OCI-LY7 (cell line): ENCODE measurements around the gene RAP1GDS1. TPM values are rescaled to one million over a fixed set of nuclear protein-coding genes. Genes with fewer than 3 reads are reported as not detected.

Experiments
- BruUV-seq: library from RNA; stranded (reverse); fragments of 400-500 nt; replicated peaks from 2 replicates; lab custom pipeline; 2021; lab: Mats Ljungman, UMichigan
- CTCF ChIA-PET: fragments of 300-600 bp; sonication (Branson Sonifier 250); formaldehyde crosslinking; loops from one replicate; lab custom pipeline; 2022; ENCODE audit warnings: antibody characterized with exemption; ENCODE audit not compliant: unreplicated experiment; lab: Charles Lee
- POLR2A ChIA-PET: fragments of 300-600 bp; sonication (Branson Sonifier 250); formaldehyde crosslinking; loops from one replicate; lab custom pipeline; 2022; ENCODE audit warnings: antibody characterized with exemption; lab: Charles Lee
- DNase-seq: peaks from one replicate; pipeline ENCODE4 v3.0.0-alpha.2; 2015; ENCODE audit warnings: low spot score
- H2AFZ ChIP-seq: fragments of 200-600 bp; sonication (generic), shearing (Covaris generic); 2 replicates; pipeline ENCODE4 v1.6.1; 2014; ENCODE audit warnings: mild to moderate bottlenecking, antibody characterized with exemption, low read length, moderate library complexity
- H3K27ac ChIP-seq: fragments of 200-600 bp; sonication (generic); 2 replicates; pipeline ENCODE4 v1.5.1; 2014; ENCODE audit warnings: mixed run types, low read depth, mild to moderate bottlenecking, moderate library complexity, low read length, inconsistent platforms; ENCODE audit not compliant: poor library complexity, severe bottlenecking
- H3K36me3 ChIP-seq: fragments of 200-600 bp; sonication (generic); 2 replicates; pipeline ENCODE4 v1.6.1; 2014; ENCODE audit warnings: mild to moderate bottlenecking, antibody characterized with exemption, low read length, moderate library complexity, mixed read lengths; ENCODE audit not compliant: insufficient read depth
- H3K4me1 ChIP-seq: fragments of 200-600 bp; sonication (generic); 2 replicates; pipeline ENCODE4 v1.5.1; 2014; ENCODE audit warnings: mild to moderate bottlenecking, low read length; ENCODE audit not compliant: insufficient read depth, poor library complexity, severe bottlenecking
- H3K4me2 ChIP-seq: fragments of 200-600 bp; sonication (generic); 2 replicates; pipeline ENCODE4 v1.6.1; 2014; ENCODE audit warnings: mild to moderate bottlenecking, low read length
- H3K4me3 ChIP-seq: fragments of 200-600 bp; sonication (generic); 2 replicates; pipeline ENCODE4 v1.5.1; 2014; ENCODE audit warnings: mild to moderate bottlenecking, low read depth, low read length; ENCODE audit not compliant: poor library complexity, severe bottlenecking
- H3K79me2 ChIP-seq: fragments of 200-600 bp; sonication (generic); 2 replicates; pipeline ENCODE4 v1.6.1; 2016; ENCODE audit warnings: low read depth, mild to moderate bottlenecking, low read length, moderate library complexity, mixed read lengths; ENCODE audit not compliant: insufficient read depth
- H3K9me2 ChIP-seq: fragments of 200-600 bp; sonication (generic); 2 replicates; pipeline ENCODE4 v1.6.1; 2016; ENCODE audit warnings: mild to moderate bottlenecking, low read length, mixed read lengths; ENCODE audit not compliant: insufficient read depth
- H3K9me3 ChIP-seq: fragments of 200-600 bp; sonication (generic); 2 replicates; pipeline ENCODE4 v1.6.1; 2014; ENCODE audit warnings: mild to moderate bottlenecking, mixed run types, low read length, mixed read lengths
- H4K20me1 ChIP-seq: fragments of 200-600 bp; sonication (generic); 2 replicates; pipeline ENCODE4 v1.6.1; 2014; ENCODE audit warnings: mild to moderate bottlenecking, antibody characterized with exemption, low read length, moderate library complexity, mixed read lengths; ENCODE audit not compliant: insufficient read depth
- EZH2phosphoT487 ChIP-seq: fragments of 200-600 bp; sonication (generic); IDR thresholded peaks from 2 replicates; pipeline ENCODE4 v1.6.1; 2018; ENCODE audit warnings: low read depth, borderline replicate concordance, mild to moderate bottlenecking, mixed run types, antibody characterized with exemption, low read length, moderate library complexity, mixed read lengths
- intact Hi-C: fragments of 100-400 bp; cut with micrococcal nuclease; formaldehyde crosslinking; loops from one replicate; pipeline ENCODE4 v1.10.0; 2022; ENCODE audit not compliant: unreplicated experiment
- total RNA-seq, 2 experiments: library from RNA; depleted of rRNA in 1 of 2; stranded (reverse); fragments of >200 nt in 1 of 2; shearing (Covaris generic) in 1 of 2; gene quantifications; 2 replicates each; pipeline ENCODE4 v1.2.3, GENCODE V29; 2014 to 2022
- TF ChIP-seq, protein P1 (sequence below): fragments of 200-600 bp; sonication (generic); conservative IDR thresholded peaks from 2 replicates; pipeline ENCODE4 v1.5.1; 2014; ENCODE audit warnings: mild to moderate bottlenecking, antibody characterized with exemption, low read length, moderate library complexity, mixed read lengths

RAP1GDS1 gene
- total RNA-seq, 2 experiments from 2014 or later, result 53.5 to 57.8 TPM

DNA sequence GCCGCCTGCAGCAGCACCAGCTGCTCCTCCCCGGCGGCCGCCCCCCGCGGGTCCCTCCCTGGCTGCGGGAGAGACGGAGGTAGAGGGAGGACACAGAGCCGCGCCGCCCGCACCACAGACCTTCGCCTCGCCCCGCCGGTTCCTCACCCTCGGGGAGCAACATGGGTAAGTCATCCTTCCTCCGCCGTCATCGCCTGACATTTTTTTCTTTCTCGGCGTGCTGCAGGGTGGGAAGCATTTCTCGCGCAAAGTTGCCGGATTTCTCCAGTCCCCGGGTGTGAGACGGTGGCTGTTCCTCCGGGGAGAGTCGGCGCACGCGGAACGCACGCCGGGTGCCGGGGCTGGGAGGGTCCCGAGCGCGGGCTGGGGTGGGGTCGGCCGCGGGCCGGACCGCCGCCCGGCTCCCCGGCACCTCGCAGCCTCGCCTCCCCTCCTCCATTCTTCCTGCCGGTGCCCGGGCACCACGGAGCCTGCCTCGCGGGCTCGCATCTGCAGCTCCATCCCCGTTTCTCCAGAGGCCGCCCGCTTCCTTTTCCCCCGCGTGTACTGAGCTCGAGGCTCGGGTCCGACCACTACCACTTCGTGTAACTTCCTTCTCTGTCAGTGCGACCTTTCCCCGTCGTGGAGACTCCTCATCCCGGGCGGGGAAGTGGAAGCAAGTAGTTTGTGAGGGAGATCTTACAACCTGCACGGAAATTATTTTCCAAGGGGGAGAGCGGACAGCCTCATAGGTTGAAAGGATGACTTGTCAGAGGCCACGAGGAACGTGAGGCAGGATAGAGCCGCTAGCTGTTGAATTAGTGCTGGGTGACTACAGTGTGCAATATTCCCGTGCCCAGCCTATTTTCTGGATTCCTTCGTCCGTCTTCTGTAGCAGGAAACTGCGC lies 464 bp downstream of the RAP1GDS1 start:
- peaks cover 9% of the 10 kb centered on the region for H3K36me3 ChIP-seq
- no peak for TF ChIP-seq EZH2phosphoT487
- TF ChIP-seq, protein P1, sequence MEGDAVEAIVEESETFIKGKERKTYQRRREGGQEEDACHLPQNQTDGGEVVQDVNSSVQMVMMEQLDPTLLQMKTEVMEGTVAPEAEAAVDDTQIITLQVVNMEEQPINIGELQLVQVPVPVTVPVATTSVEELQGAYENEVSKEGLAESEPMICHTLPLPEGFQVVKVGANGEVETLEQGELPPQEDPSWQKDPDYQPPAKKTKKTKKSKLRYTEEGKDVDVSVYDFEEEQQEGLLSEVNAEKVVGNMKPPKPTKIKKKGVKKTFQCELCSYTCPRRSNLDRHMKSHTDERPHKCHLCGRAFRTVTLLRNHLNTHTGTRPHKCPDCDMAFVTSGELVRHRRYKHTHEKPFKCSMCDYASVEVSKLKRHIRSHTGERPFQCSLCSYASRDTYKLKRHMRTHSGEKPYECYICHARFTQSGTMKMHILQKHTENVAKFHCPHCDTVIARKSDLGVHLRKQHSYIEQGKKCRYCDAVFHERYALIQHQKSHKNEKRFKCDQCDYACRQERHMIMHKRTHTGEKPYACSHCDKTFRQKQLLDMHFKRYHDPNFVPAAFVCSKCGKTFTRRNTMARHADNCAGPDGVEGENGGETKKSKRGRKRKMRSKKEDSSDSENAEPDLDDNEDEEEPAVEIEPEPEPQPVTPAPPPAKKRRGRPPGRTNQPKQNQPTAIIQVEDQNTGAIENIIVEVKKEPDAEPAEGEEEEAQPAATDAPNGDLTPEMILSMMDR, result no peak
- H3K4me1 ChIP-seq, result peaks cover 23% of the 10 kb centered on the region
- H3K4me3 ChIP-seq, result peak overlapping the region; percentile 98
- H3K27ac ChIP-seq, result peak overlapping the region; percentile 62
- peak overlapping the region; percentile 96 for H3K4me2 ChIP-seq
- peaks cover 18% of the 10 kb centered on the region for H4K20me1 ChIP-seq
- H3K79me2 ChIP-seq, result peaks cover 64% of the 10 kb centered on the region
- ChIA-PET CTCF (interaction anchor here (2.4 kb wide), 1 partner anchor 119 kb away, joined by 8 read pairs; the partner anchor contains the start of gene STPG2), POLR2A (interaction anchor here (0.7 to 3.4 kb wide), 15 partner anchors 9 to 808 kb away, joined by 3 to 21 read pairs (median 4); partner anchors contain the start of gene STPG2)
- intact Hi-C loops, result loop anchor here (1.0 to 5.0 kb wide), 5 partner anchors 29 to 826 kb away; partner anchors contain the start of genes ADH5, EIF4E and STPG2
- no TSS peak for BruUV-seq
- DNase-seq, result peak; percentile 52
- H3K9me3 ChIP-seq, result peaks cover 2% of the 10 kb centered on the region; the same call in 1 of the 2 replicates
- no peaks in the 10 kb centered on the region for H3K9me2 ChIP-seq
- peak overlapping the region; percentile 74 for H2AFZ ChIP-seq

- Histone ChIP-seq H3K79me2 (peaks cover 72% of the 10 kb centered on the region), H3K36me3 (peaks cover 17% of the 10 kb centered on the region), H3K4me2 (peak overlapping the region; percentile 96), H3K4me1 (peaks cover 23% of the 10 kb centered on the region), H3K9me3 (peaks cover 6% of the 10 kb centered on the region; the same call in 1 of the 2 replicates), H3K27ac (peak overlapping the region; percentile 6), H2AFZ (peak overlapping the region; percentile 74; the same call in 1 of the 2 replicates), H4K20me1 (peaks cover 20% of the 10 kb centered on the region), H3K9me2 (no peaks in the 10 kb centered on the region), H3K4me3 (peak overlapping the region; percentile 98)
- BruUV-seq, result TSS peak; percentile 65
- intact Hi-C loops, result loop anchor here (5.0 kb wide), 1 partner anchor 825 kb away; the partner anchor contains the start of gene ADH5
- TF ChIP-seq, protein P1, result no peak
- no peak for TF ChIP-seq EZH2phosphoT487
- CTCF ChIA-PET, result interaction anchor here (2.4 kb wide), 1 partner anchor 119 kb away, joined by 8 read pairs; the partner anchor contains the start of gene STPG2
- POLR2A ChIA-PET, result interaction anchor here (0.6 to 3.4 kb wide), 14 partner anchors 8 to 807 kb away, joined by 3 to 21 read pairs (median 4); partner anchors contain the start of gene STPG2
- DNase-seq, result peak; percentile 17
These were observed 1.2 kb downstream of the RAP1GDS1 start for GRCh38 chr4:98262431-98262830.
